GM13976 (cell line): ENCODE measurements around the gene CAMK1D.

ENCODE experiments used
- DNase-seq: peaks from one replicate; pipeline ENCODE4 v3.0.0; 2012; ENCODE audit warnings: low spot score
- CTCF ChIP-seq: IDR thresholded peaks from 2 replicates; pipeline ENCODE4 v1.5.1; 2012; ENCODE audit warnings: borderline replicate concordance, mild to moderate bottlenecking; ENCODE audit not compliant: insufficient read depth; ENCODE audit errors: extremely low read depth, missing control alignments, control extremely low read depth
- in situ Hi-C: fragments of 300-500 bp; cut with MboI; formaldehyde crosslinking; loops from one replicate; pipeline ENCODE4 v1.12.0; 2022; ENCODE audit warnings: low sequenced_read_pairs, mixed read lengths, inconsistent platforms; ENCODE audit not compliant: unreplicated experiment

Gene CAMK1D

GRCh38 chr10:12390733-12391132 lies 41.4 kb downstream of the CAMK1D start:
- in situ Hi-C loops: no loop called here

GRCh38 chr10:12391206-12391605 lies 41.9 kb downstream of the CAMK1D start:
- no peak for TF ChIP-seq CTCF
- in situ Hi-C loops: no loop called here
- DNase-seq: no peak

More at GRCh38 chr10:12390733-12391132, 41.4 kb downstream of the CAMK1D start:
- no peak for DNase-seq
- no peak for TF ChIP-seq CTCF

DNA sequence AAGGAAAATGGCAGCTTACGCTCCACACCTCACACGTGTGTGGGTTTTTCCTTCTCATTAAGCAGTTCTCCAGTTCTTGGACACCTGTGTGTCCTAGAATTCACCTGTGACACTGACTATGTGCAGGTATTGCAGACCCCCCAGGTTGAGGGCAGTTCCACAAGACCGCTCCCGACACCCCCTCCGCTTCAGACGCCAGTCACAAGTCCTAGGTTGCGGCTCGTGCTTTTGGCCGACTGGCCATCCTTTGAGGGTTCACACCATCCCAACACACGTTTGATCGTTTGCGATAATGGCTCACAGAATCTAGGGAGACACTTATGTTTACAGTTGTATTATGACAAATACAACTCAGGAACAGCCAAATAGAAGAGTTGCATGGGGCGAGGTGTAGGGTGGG lies 44.5 kb downstream of the CAMK1D start:
- TF ChIP-seq CTCF: no peak
- in situ Hi-C loops: no loop called here
- DNase-seq: no peak

DNA sequence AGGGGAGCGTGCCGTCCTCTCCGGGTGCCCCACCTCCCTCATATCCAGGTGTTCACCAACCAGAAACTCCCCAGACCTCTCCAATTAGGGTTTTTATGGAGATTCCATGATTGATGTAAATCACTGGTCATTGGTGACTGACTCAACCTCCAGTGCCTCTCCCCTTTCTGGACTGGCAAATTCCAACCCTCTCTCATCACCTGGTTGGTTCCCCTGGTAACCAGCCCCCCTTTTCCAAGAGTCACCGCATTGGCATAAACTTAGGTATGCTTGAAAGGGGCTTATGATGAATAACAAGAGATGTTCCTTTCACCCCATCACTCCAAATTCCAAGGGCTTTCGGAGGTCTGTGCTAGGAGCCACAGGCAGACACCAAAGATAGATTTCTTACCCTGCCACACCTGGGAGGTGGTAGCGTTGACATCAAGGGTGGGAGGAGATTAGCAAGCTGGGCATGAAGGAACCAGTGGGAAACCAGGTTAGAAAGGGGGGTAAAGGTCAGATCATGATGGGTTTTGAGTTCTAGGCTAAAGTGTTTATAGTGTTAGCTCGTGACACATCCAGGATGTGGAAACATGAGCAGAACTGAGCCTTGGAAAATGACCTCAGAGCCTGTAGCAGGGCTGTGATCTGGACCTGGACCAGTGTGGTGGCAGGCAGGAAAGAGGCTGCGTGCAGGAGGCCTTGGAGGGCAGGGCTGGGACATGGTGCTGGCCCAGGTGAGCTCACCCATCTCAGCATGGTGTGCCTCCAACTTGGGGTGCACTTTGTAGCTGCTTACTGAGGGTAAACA lies 45.1 kb downstream of the CAMK1D start:
- TF ChIP-seq CTCF: no peak
- DNase-seq: no peak
- in situ Hi-C loops: no loop called here

- TF ChIP-seq CTCF: no peak
- in situ Hi-C loops: no loop called here
- DNase-seq: no peak
These were observed 46.7 kb downstream of the CAMK1D start for GRCh38 chr10:12396093-12396492.

DNA sequence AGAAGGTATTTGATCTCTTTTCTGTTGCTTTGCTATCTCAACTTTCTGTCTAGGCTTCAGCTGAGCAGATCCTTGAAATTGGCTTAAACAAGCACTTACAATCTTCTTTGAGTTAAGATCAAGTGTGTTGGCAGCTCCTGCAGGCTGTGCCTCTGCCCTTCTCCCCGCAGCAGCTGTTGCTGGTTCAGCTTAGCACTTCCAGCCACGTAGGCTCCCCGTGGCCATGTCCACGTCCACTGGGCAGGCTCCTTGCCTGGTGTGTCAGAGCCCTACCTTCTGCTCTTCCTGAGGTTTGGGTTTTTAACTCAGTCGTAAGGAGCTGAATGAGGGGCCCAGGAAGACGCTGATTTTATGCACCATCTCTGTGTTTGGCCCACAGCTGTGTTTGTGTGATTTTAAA lies 47.2 kb downstream of the CAMK1D start:
- no peak for TF ChIP-seq CTCF
- DNase-seq: no peak
- in situ Hi-C loops: no loop called here
